NCI-H526 (cell line): ENCODE measurements around the gene SUSD5.
"Not testable (repeated sequence)": the region's sequence is repeated elsewhere in the genome, so short reads cannot be mapped to it uniquely, and the experiment has no call there.

Experiments used
- DNase-seq, 2 experiments: peaks; one replicate each; lab custom pipeline; 2025; lab: John Stamatoyannopoulos, UW

The SUSD5 gene

GRCh38 chr3:33152363-33153360 lies 65.9 kb downstream of the SUSD5 start:
- DNase-seq, result no peak

- no peak for DNase-seq
Observed at GRCh38 chr3:33149342-33149741, 69.3 kb downstream of the SUSD5 start.

- DNase-seq, result no peak
Observed at GRCh38 chr3:33146791-33147445, 71.7 kb downstream of the SUSD5 start.

DNA sequence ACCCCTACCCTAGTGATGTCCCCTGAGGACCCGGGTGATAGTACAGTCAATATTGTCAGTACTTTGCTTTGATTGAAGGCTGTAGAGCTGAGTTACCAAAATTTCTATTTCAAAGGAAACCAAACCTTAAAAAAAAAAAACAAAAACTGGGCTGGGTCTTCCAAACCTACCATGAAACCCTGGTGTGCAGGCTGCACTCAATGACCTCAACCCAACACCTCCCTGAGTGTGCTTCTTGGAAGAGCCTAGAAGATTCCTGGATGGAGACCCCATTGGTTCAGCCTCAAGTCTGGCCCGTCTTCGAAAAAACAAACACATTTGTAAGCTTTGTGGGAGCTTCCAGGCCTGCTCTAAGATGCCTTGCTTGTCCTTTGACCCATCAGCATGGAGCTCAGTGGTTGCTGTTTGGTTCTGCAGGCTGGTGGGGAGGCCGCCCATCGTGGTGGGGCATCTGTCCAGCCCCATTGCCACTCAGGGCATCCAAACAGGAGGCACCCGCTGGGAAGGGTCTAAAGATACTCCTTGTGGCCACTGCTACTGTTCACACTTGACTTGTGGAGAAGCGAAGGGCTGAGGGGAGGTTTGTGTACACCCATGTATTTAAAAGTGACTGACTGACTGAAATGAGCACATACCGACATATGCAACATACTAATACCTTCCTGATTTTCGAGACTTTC lies 72.6 kb downstream of the SUSD5 start:
- no peak for DNase-seq

DNA sequence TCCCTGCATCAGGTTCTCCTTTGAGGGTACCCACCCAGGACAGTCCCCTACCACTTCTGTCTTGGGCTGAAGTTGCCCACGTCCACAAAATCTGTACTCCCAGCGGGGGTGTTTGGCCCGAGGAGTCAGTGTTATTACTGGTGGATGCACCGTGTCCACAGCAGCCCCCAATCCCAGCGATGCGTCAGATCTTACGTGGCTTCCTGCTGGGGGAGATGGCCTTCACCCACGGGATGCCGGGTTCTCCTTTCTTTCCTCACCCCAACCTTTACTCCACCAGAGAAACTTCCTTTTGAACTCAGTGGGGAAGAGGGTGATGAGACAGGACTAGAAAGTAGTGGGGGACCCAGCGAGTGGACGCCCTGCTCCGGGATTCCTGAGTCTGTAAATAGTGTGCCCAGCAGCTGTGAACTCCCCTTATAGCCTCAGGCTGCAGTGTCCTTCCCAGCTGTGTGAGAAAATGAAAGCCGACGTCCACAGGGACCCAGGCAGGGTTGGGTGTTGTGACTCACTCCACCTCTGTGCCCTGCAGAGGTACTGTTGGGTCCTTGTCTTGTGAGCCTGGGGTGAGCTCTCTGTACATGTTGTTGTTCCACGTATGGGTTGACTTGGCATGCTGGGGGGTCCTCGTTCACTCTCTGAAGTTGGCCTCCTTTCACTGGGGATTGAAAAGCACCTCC lies 73.2 kb downstream of the SUSD5 start:
- DNase-seq, result no peak

DNA sequence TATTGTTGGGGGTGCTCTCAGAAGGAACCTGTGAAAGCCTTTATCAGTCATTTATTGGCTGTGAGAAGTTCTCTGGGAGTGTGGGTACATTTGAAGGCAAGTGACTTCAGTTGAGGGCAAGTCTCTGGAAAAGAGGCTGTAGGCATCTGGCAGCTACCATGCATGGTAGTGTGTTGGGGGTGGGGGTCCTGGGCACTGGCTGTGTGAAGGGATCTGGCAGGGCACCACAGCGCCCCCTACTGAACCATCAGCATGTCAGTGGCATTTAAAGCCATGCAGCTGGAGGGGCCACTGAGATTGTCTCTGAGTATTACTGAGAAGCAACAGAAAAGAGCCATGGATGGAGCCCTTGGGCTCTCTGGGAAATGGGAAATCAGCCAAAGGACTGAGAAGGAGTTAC lies 74.2 kb downstream of the SUSD5 start:
- peak in 1 of 2 experiments; percentile 4 for DNase-seq

DNA sequence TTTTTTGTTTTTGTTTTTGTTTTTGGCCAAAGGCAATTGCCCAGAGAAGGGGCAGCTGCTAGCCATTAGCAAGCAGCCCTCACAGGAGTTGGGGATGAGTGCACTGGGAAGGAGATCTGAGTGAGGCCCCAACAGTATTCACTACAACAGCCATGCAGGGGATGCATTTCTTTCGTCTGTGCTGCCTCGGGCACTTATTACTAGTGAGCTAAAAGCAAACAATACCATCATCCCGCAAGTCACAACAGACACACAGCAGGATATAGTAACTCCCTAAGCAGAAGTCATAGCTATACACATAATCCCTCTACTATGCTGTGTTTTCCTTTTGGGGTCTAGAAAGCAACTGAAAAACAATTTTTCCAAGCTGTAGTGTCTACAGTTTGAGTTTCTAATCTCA lies 77.6 kb downstream of the SUSD5 start:
- no peak for DNase-seq

GRCh38 chr3:33139996-33140395 lies 78.6 kb downstream of the SUSD5 start:
- no peak for DNase-seq

DNA sequence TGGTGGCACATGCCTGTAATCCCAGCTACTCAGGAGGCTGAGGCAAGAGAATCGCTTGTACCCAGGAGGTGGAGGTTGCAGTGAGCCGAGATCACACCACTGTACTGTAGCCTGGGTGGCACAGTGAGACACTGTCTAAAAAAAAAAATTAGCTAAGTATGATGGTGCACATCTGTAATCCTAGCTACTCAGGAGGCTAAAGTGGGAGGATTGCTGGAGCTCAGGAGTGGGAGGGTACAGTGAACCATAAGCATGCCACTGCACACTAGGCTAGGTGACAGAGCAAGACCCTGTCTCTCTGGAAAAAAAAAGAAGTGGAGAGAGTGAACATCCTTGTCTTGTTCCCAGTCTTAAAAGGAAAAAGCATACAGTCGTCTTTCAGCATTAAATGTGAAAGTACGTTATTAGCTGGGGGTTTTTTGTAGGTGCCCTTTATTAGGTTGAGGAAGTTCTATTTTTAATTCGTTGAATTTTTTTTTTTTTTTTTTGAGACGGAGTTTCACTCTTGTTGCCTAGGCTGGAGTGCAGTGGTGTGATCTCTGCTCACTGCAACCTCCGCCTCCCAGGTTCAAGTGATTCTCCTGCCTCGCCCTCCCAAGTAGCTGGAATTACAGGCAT lies 79.5 kb downstream of the SUSD5 start:
- DNase-seq, result not testable (repeated sequence)

- DNase-seq, result no peak
Observed at GRCh38 chr3:33137691-33138090, 80.9 kb downstream of the SUSD5 start.

GRCh38 chr3:33134026-33134625 lies 84.5 kb downstream of the SUSD5 start:
- DNase-seq, result no peak

- peak in 1 of 2 experiments; percentile 37 for DNase-seq
Observed at GRCh38 chr3:33132019-33132360, 86.6 kb downstream of the SUSD5 start.

GRCh38 chr3:33131331-33132018 lies 87.1 kb downstream of the SUSD5 start:
- DNase-seq, result peak; percentile 44 to 75

DNA sequence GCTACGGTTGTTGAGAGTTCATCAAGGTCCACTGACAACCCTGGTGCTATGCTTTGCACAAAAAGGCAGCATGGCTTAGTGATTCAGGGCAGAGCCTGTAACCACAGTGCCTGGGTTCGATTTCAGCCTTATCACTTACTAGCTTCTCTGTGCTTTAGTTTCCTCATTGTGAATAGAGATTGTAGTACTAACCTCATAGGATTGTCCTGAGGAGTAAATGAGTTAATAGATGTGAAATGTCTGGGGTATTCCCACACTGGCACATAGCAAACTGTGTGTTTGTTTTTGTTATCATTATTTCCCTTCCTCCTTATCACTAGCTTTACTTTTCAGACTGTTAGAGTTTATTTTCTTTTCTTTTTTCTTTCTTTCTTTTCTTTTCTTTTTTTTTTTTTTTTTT lies 88.5 kb downstream of the SUSD5 start:
- no peak for DNase-seq

- DNase-seq, result no peak
Observed at GRCh38 chr3:33128706-33129105, 89.9 kb downstream of the SUSD5 start.

DNA sequence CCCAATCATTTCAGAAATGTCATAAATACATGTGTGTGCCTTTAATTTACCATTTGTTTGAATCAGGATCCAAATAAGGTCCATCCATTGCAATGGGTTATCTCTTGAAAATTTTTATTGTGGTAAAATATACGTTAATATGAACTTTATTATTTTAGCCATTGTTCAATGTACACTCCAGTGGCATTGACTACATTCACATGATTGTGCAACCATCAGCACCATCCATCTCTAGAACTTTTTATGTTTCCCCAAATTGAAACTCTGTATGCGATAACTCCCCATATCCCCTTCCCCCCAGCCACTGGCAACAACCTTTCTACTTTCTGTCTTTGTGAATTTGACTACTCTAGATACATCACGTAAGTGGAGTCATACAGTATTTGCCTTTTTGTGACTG lies 92.8 kb downstream of the SUSD5 start:
- DNase-seq, result no peak

DNA sequence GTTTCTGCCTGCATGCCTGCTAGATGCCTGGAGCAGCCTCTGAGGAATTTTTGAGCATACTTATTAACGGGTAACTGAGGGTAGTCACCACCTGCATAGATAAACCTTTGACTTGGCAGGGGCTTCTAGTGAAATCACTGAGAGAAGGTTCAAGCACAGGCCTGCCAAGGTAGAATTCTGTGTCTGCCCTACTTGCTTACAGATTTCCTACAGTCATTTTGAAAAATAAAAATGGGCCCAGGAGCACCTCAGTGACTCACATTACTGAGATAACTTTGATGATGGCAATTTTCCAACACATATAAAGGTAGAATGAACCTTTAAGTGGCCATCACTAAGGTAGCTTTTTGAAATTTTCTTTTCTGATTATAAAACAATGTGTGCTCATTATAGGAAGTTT lies 94.0 kb downstream of the SUSD5 start:
- no peak for DNase-seq

DNA sequence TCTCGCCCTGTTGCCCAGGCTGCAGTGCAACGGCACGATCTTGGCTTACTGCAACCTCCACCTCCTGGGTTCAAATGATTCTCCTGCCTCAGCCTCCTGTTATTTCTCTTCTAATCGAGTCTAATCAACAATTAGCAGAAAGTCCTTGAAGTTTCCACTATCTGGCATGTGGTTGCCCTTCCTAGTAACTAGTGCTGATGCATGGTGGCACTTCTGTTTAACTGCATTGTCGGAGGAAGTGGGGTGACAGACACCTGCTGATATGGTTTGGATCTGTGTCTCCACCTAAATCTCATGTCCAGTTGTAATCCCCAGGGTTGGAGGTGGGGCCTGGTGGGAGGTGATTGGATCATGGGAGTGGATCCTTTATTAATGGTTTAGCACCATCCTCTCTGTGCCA lies 95.6 kb downstream of the SUSD5 start:
- DNase-seq, result no peak

DNA sequence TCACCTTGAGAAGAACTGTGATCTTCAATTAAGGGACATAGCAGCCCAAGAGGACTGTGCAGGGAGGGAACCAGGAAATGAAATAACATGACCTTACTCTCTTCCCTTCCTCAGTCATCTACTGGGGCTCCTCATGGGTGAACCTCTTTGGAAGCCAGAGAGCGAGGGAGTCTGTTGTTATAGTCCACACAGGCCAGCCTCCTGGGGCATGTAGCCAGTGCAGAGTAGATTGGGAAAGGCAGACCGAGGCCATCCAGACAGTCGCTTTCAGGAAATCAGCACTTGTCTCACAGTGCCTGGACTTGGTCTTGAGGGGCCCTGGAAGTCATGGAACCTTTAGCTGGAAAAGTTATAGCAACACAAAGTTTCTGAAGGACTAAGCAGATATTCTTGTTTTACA lies 98.7 kb downstream of the SUSD5 start:
- no peak for DNase-seq

DNA sequence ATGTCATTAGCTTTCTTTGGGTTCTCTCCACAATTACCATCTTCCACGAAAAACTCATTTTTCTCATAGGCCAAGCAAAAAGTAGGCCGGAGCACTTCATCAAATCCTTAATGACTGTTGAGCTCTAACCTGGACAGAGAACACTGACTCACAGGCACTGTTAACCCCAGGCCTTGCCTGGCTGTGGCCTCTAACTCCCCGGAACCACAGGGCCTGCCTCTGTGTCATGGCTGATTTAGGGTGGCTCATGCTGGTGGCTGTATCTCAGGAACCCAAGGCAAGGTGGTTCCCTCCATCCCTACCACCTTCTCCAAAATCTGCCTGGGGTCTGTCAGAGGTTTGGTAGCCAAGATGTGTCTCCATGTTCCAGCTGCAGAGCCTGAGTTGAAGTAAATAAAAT lies 101.1 kb downstream of the SUSD5 start:
- no peak for DNase-seq
